DND-41 (cell line): ENCODE data around the gene GAA.

Experiments used
- ATAC-seq: fragments of 200-7000 bp; cut with Tn5 transposase; 3 replicates; pipeline ENCODE4 v1.9.1; 2021; ENCODE audit warnings: low read depth; ENCODE audit not compliant: insufficient read depth
- DNase-seq: peaks from one replicate; pipeline ENCODE4 v3.0.0-alpha.2; 2020
- H2AFZ ChIP-seq: 2 replicates; pipeline ENCODE4 v1.6.0; 2012; ENCODE audit warnings: low read depth, low read length
- H3K27ac ChIP-seq: 2 replicates; pipeline ENCODE4 v1.5.1; 2012; ENCODE audit warnings: low read length, inconsistent platforms
- H3K27me3 ChIP-seq: fragments of 200-600 bp; sonication (generic); 2 replicates; pipeline ENCODE4 v1.6.0; 2012; ENCODE audit warnings: low read length, mild to moderate bottlenecking, inconsistent platforms; ENCODE audit not compliant: insufficient read depth, poor library complexity
- H3K36me3 ChIP-seq: 2 replicates; pipeline ENCODE4 v1.5.1; 2012; ENCODE audit warnings: low read length, inconsistent platforms; ENCODE audit not compliant: insufficient read depth
- H3K4me1 ChIP-seq: 2 replicates; pipeline ENCODE4 v1.5.1; 2012; ENCODE audit warnings: mild to moderate bottlenecking, low read length; ENCODE audit not compliant: insufficient read depth
- H3K4me2 ChIP-seq: 2 replicates; pipeline ENCODE4 v1.6.0; 2012; ENCODE audit warnings: mild to moderate bottlenecking, moderate library complexity, low read length, inconsistent platforms; ENCODE audit not compliant: insufficient read depth
- H3K4me3 ChIP-seq, 2 experiments: fragments of 200-600 bp in 1 of 2; shearing (Covaris generic) in 1 of 2; 2 replicates each; pipeline ENCODE4 v1.5.1; 2012 to 2016; ENCODE audit warnings: inconsistent platforms in 2 of 2, low read length in 2 of 2, mild to moderate bottlenecking in 2 of 2, low read depth in 1 of 2, moderate library complexity in 1 of 2
- H3K79me2 ChIP-seq: 2 replicates; pipeline ENCODE4 v1.6.0; 2012; ENCODE audit warnings: low read length, inconsistent platforms; ENCODE audit not compliant: insufficient read depth
- H3K9ac ChIP-seq: 2 replicates; pipeline ENCODE4 v1.6.0; 2012; ENCODE audit warnings: low read depth, mild to moderate bottlenecking, inconsistent platforms, low read length, moderate library complexity
- H3K9me3 ChIP-seq: 2 replicates; pipeline ENCODE4 v1.5.1; 2012; ENCODE audit warnings: low read length, moderate library complexity, mild to moderate bottlenecking, inconsistent platforms; ENCODE audit not compliant: insufficient read depth, severe bottlenecking
- H4K20me1 ChIP-seq: 2 replicates; pipeline ENCODE4 v1.6.0; 2012; ENCODE audit warnings: low read length; ENCODE audit not compliant: insufficient read depth
- CTCF ChIP-seq: IDR thresholded peaks from 2 replicates; pipeline ENCODE4 v1.5.1; 2012; ENCODE audit warnings: borderline replicate concordance, low read length, moderate library complexity, mild to moderate bottlenecking; ENCODE audit not compliant: poor library complexity, severe bottlenecking; ENCODE audit errors: extremely low read depth
- EZH2 ChIP-seq: IDR thresholded peaks from 3 replicates; pipeline ENCODE4 v1.6.1; 2012; ENCODE audit warnings: borderline replicate concordance, low read depth, mild to moderate bottlenecking, moderate library complexity, low read length, inconsistent platforms; ENCODE audit not compliant: severe bottlenecking

The GAA gene

DNA sequence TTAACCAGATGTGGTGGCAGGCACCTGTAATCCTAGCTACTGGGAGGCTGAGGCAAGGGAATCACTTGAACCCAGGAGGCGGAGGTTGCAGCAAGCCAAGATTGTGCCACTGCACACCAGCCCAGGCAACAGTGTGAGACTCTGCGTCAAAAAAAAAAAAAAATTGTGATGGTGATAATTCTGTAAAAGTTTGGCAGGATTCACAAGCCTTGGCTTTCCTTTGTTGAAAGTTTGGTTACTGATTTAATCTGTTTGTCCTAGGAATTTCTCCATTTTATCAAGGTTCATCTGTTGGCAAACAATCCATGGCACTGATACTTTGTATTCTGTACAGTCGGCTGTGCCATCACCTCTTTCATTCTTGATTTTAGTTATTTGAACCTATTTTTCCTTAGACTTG is 29.6 kb downstream of the GAA start:
- Histone ChIP-seq H2AFZ (no peak overlapping the region), H3K79me2 (no peaks in the 10 kb centered on the region), H3K4me1 (no peaks in the 10 kb centered on the region), H3K4me2 (no peak overlapping the region), H3K9me3 (no peaks in the 10 kb centered on the region), H3K9ac (no peak overlapping the region), H3K36me3 (peaks cover 31% of the 10 kb centered on the region), H3K27me3 (peaks cover 4% of the 10 kb centered on the region), H3K27ac (no peak overlapping the region), H4K20me1 (peaks cover 9% of the 10 kb centered on the region), H3K4me3 (no peak overlapping the region)
- no peak for ATAC-seq
- no peak for DNase-seq
- TF ChIP-seq CTCF (no peak), EZH2 (no peak)

GRCh38 chr17:80132906-80133625 is 31.7 kb downstream of the GAA start:
- ATAC-seq (peak; percentile 40; the same call in 2 of the 3 replicates), DNase-seq (no peak)
- H3K9me3 ChIP-seq = no peaks in the 10 kb centered on the region
- TF ChIP-seq EZH2 (no peak), CTCF (no peak)
- H3K9ac ChIP-seq = no peak overlapping the region
- no peaks in the 10 kb centered on the region for H3K4me1 ChIP-seq
- H3K27ac ChIP-seq = no peak overlapping the region
- no peak overlapping the region for H3K4me2 ChIP-seq
- peaks cover 52% of the 10 kb centered on the region for H3K36me3 ChIP-seq
- H2AFZ ChIP-seq = no peak overlapping the region
- no peaks in the 10 kb centered on the region for H3K27me3 ChIP-seq
- no peaks in the 10 kb centered on the region for H3K79me2 ChIP-seq
- peaks cover 9% of the 10 kb centered on the region for H4K20me1 ChIP-seq
- H3K4me3 ChIP-seq = no peak overlapping the region

DNA sequence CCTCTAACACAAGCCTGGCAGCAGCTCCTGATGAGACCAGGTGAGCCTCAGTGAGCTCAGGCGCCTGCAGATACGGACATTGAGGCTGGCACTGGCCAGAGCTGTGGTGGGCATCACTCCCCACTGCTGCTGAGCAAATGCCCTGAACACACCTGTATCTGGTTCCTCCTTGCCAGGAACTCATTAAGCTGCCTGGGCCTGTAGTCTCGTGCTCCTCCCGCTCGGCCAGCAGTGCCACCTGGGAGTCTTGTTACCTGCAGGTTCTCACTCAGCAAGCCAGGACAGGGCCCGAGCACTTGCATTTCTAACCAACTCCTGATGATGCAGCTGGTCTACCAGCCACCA is 32.2 kb downstream of the GAA start:
- Histone ChIP-seq H3K27me3 (no peaks in the 10 kb centered on the region), H3K9ac (no peak overlapping the region), H3K36me3 (peaks cover 57% of the 10 kb centered on the region), H3K27ac (no peak overlapping the region), H3K4me1 (no peaks in the 10 kb centered on the region), H3K4me2 (no peak overlapping the region), H3K4me3 (no peak overlapping the region), H3K79me2 (no peaks in the 10 kb centered on the region), H2AFZ (no peak overlapping the region), H3K9me3 (no peaks in the 10 kb centered on the region), H4K20me1 (peaks cover 9% of the 10 kb centered on the region)
- DNase-seq (no peak), ATAC-seq (no peak)
- TF ChIP-seq EZH2 (no peak), CTCF (no peak)
